Tibial artery (tissue), 4 donors: ENCODE results near the gene GOLGA7B.
A peak's percentile ranks its signal among the peaks of the same experiment; 100 is the strongest.

Experiments used
- DNase-seq, 2 donors: peaks; one replicate each; pipeline ENCODE4 v3.0.0-alpha.2; 2019
- H3K27ac ChIP-seq, 2 donors: fragments of 200-600 bp; sonication (generic) in 1 of 2; 1 replicate in 1 of 2; 2 replicates in 1 of 2; pipeline ENCODE4 v1.5.1; 2018 to 2019; ENCODE audit warnings: mild to moderate bottlenecking in 1 of 2
- H3K27me3 ChIP-seq, 2 donors: fragments of 200-600 bp; sonication (generic) in 1 of 2; one replicate each; pipeline versions ENCODE4 v1.5.1 to v1.6.0; 2016 to 2019
- H3K36me3 ChIP-seq, 3 donors: fragments of 200-600 bp; sonication (generic) in 2 of 3; one replicate each; pipeline ENCODE4 v1.5.1; 2016 to 2019; ENCODE audit warnings: mild to moderate bottlenecking in 2 of 3
- H3K4me1 ChIP-seq, 4 donors: fragments of 200-600 bp; sonication (generic) in 2 of 4; 1 replicate in 3 of 4; 2 replicates in 1 of 4; pipeline ENCODE4 v1.5.1; 2016 to 2019
- H3K4me3 ChIP-seq, 2 donors: fragments of 200-600 bp; sonication (generic) in 1 of 2; 1 replicate in 1 of 2; 2 replicates in 1 of 2; pipeline ENCODE4 v1.5.1; 2018 to 2019; ENCODE audit warnings: mild to moderate bottlenecking in 2 of 2
- H3K9me3 ChIP-seq, 3 donors: fragments of 200-600 bp; sonication (generic) in 1 of 3; one replicate each; pipeline ENCODE4 v1.5.1; 2016 to 2019
- CTCF ChIP-seq, 2 experiments: fragments of 200-600 bp in 1 of 2; fragments of 450-650 bp in 1 of 2; IDR thresholded peaks; one replicate each; pipeline ENCODE4 v1.5.1; 2017 to 2019; ENCODE audit warnings: antibody characterized with exemption in 2 of 2, mild to moderate bottlenecking in 1 of 2, moderate library complexity in 1 of 2
- intact Hi-C: fragments of 100-400 bp; cut with DNase I; formaldehyde crosslinking; loops from one replicate; pipeline ENCODE4 v1.15.0; 2023; ENCODE audit warnings: low total_unique reads

The GOLGA7B gene

GRCh38 chr10:97869091-97870042, 19.7 kb downstream of the GOLGA7B start:
- Histone ChIP-seq H3K4me3 (no peak overlapping the region), H3K4me1 (peaks cover 6 to 21% (median 12%) of the 10 kb centered on the region in 4 donors), H3K36me3 (no peaks in the 10 kb centered on the region), H3K27me3 (peaks cover 0 to 24% of the 10 kb centered on the region in 2 donors), H3K27ac (no peak overlapping the region), H3K9me3 (no peaks in the 10 kb centered on the region)
- intact Hi-C loops, result loop anchor here (2.0 kb wide), 1 partner anchor 77 kb away; no protein-coding TSS in a partner anchor
- DNase-seq, result peak; percentile 81 to 91
- TF ChIP-seq CTCF (IDR thresholded peaks at IDR 0.05), result peak; percentile 90 to 95

DNA sequence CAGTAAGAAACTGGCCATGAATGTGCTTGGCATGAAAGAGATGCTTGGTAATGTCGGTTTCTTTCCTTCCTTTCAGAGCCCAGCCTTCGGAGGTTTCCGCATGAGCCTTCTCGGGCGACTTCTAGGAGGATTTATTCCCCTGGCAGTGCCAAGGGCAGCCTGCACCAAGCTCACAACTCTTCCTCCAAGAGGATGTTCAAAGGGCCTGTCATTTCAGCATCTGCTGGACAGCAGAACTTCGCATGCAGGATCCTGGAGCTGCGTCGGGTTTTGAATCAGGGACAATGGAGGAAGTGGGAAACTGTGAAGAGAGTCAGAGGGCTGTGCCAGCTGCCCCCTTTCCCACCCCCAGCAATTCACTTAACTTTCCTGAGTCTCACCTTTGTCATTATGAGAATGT, 21.3 kb downstream of the GOLGA7B start:
- Histone ChIP-seq H3K27me3 (peaks cover 0 to 9% of the 10 kb centered on the region in 2 donors), H3K4me1 (peaks cover 6 to 33% (median 12%) of the 10 kb centered on the region in 4 donors), H3K27ac (no peak overlapping the region), H3K9me3 (no peaks in the 10 kb centered on the region), H3K36me3 (no peaks in the 10 kb centered on the region), H3K4me3 (no peak overlapping the region)
- no peak for DNase-seq
- intact Hi-C loops, result no loop called here
- TF ChIP-seq CTCF (IDR thresholded peaks at IDR 0.05), result no peak

GRCh38 chr10:97873569-97873968, 23.9 kb downstream of the GOLGA7B start:
- no peaks in the 10 kb centered on the region for H3K9me3 ChIP-seq
- no peak for DNase-seq
- H3K4me3 ChIP-seq, result no peak overlapping the region
- H3K27ac ChIP-seq, result peak overlapping the region; percentile 46 to 66
- intact Hi-C loops, result no loop called here
- peaks cover 6 to 33% (median 11%) of the 10 kb centered on the region in 4 donors for H3K4me1 ChIP-seq
- no peak for TF ChIP-seq CTCF (IDR thresholded peaks at IDR 0.05)
- no peaks in the 10 kb centered on the region for H3K36me3 ChIP-seq
- H3K27me3 ChIP-seq, result peaks cover 0 to 2% of the 10 kb centered on the region in 2 donors

DNA sequence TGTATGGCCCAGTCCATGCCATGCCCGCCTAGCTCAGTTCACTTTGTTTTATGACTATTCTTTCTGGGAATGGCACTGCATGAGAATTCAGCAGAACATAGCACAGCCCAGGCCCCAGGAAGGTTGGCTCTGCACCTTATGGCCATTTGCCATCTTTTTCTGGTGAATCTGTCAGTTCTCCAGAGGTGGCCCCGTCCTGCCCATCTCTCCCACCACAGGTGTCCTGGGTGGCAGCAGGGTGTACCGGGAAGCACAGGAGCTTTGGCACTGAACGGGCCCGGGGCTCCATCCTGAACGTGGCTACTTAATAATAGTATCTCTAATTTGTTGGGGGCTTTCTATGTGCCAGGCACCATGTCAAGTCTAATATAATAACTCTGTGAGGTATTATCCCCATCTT, 24.7 kb downstream of the GOLGA7B start:
- intact Hi-C loops, result no loop called here
- Histone ChIP-seq H3K4me1 (peaks cover 0 to 27% (median 5%) of the 10 kb centered on the region in 4 donors), H3K4me3 (no peak overlapping the region), H3K9me3 (no peaks in the 10 kb centered on the region), H3K27me3 (peaks cover 0 to 2% of the 10 kb centered on the region in 2 donors), H3K36me3 (no peaks in the 10 kb centered on the region), H3K27ac (peak overlapping the region; percentile 46 to 66)
- DNase-seq, result no peak
- no peak for TF ChIP-seq CTCF (IDR thresholded peaks at IDR 0.05)

GRCh38 chr10:97875391-97875790, 25.7 kb downstream of the GOLGA7B start:
- H3K36me3 ChIP-seq, result no peaks in the 10 kb centered on the region
- peaks cover 0 to 24% (median 2%) of the 10 kb centered on the region in 4 donors for H3K4me1 ChIP-seq
- H3K9me3 ChIP-seq, result no peaks in the 10 kb centered on the region
- no peak overlapping the region for H3K4me3 ChIP-seq
- intact Hi-C loops, result no loop called here
- DNase-seq, result peak; percentile 73 to 88
- no peak for TF ChIP-seq CTCF (IDR thresholded peaks at IDR 0.05)
- peak overlapping the region; percentile 46 to 66 for H3K27ac ChIP-seq
- H3K27me3 ChIP-seq, result no peaks in the 10 kb centered on the region
